Endodermal cell (in vitro differentiated cells): ENCODE measurements around the gene AUTS2. TPM values are rescaled to one million over a fixed set of nuclear protein-coding genes. Genes with fewer than 3 reads are reported as not detected.

ENCODE experiments used
- DNase-seq: peaks from one replicate; pipeline ENCODE4 v3.0.0-alpha.2; 2017
- H3K27ac ChIP-seq: 2 replicates; pipeline ENCODE4 v1.5.1; 2013; ENCODE audit warnings: mild to moderate bottlenecking, low read depth, low read length, moderate library complexity
- H3K27me3 ChIP-seq: 2 replicates; pipeline ENCODE4 v1.6.1; 2013; ENCODE audit warnings: mild to moderate bottlenecking, low read length, moderate library complexity; ENCODE audit not compliant: insufficient read depth, control insufficient read depth, poor library complexity, severe bottlenecking
- H3K36me3 ChIP-seq: 2 replicates; pipeline ENCODE4 v1.7.0; 2013; ENCODE audit warnings: mild to moderate bottlenecking, low read length, moderate library complexity; ENCODE audit not compliant: control insufficient read depth, insufficient read depth
- H3K4me1 ChIP-seq: one replicate; pipeline ENCODE4 v1.7.0; 2013; ENCODE audit warnings: low read length; ENCODE audit not compliant: control insufficient read depth, insufficient read depth
- H3K4me3 ChIP-seq: 2 replicates; pipeline ENCODE4 v1.5.1; 2013; ENCODE audit warnings: mild to moderate bottlenecking, low read length, moderate library complexity
- H3K9ac ChIP-seq: 2 replicates; pipeline ENCODE4 v1.6.1; 2013; ENCODE audit warnings: mild to moderate bottlenecking, low read length, moderate library complexity; ENCODE audit not compliant: poor library complexity, severe bottlenecking; ENCODE audit errors: extremely low read depth
- H3K9me3 ChIP-seq: 2 replicates; pipeline ENCODE4 v1.6.1; 2013; ENCODE audit warnings: mild to moderate bottlenecking, low read length, moderate library complexity; ENCODE audit not compliant: control insufficient read depth
- H3K27ac Mint-ChIP-seq: 2 replicates; pipeline ENCODE4 v1.8.0; 2020; ENCODE audit warnings: mixed read lengths
- H3K27me3 Mint-ChIP-seq: 2 replicates; pipeline ENCODE4 v1.8.0; 2021; ENCODE audit warnings: mild to moderate bottlenecking, mixed read lengths; ENCODE audit not compliant: insufficient read depth
- H3K36me3 Mint-ChIP-seq: 2 replicates; pipeline ENCODE4 v1.8.0; 2020; ENCODE audit warnings: low read depth, mixed read lengths
- H3K4me1 Mint-ChIP-seq: 2 replicates; pipeline ENCODE4 v1.8.0; 2020; ENCODE audit warnings: mixed read lengths
- H3K4me3 Mint-ChIP-seq: 2 replicates; pipeline ENCODE4 v1.8.0; 2020; ENCODE audit warnings: mild to moderate bottlenecking, moderate library complexity, mixed read lengths
- H3K9me3 Mint-ChIP-seq: 2 replicates; pipeline ENCODE4 v1.8.0; 2020; ENCODE audit warnings: mild to moderate bottlenecking, mixed read lengths
- CTCF ChIP-seq: fragments of 200-600 bp; sonication (generic); conservative IDR thresholded peaks from 2 replicates; pipeline ENCODE4 v1.5.0; 2021; ENCODE audit warnings: antibody characterized with exemption, mild to moderate bottlenecking
- WGBS, 2 experiments: methylation state at CpG; one replicate each; pipeline versions ENCODE4 v1.1.5 to v1.1.7; 2013; ENCODE audit warnings: missing lambda C conversion rate in 2 of 2, mixed read lengths in 1 of 2; ENCODE audit not compliant: insufficient coverage in 1 of 2, insufficient read length in 1 of 2; 5-methylcytosine and 5-hydroxymethylcytosine counted together
- total RNA-seq, 2 donors: library from RNA; stranded (reverse); fragmentation: NEBNext Ultra II Directional in 1 of 2; extraction: Animal tissue kit (Norgen Biotek cat#: 25700) in 1 of 2; gene quantifications; 2 replicates in 1 of 2; 3 replicates in 1 of 2; pipeline ENCODE4 v1.2.1, GENCODE V29; 2021

Gene AUTS2
- total RNA-seq, 2 donors from 2014 or later, result 76.8 to 106 TPM

- Mint-ChIP-seq H3K27ac (no peak overlapping the region), H3K36me3 (no peaks in the 10 kb centered on the region), H3K4me3 (no peak overlapping the region)
Measured at GRCh38 chr7:70014472-70015177, 416.4 kb downstream of the AUTS2 start.

GRCh38 chr7:70015353-70015752 lies 417.1 kb downstream of the AUTS2 start:
- no peaks in the 10 kb centered on the region for H3K27me3 ChIP-seq
- H3K36me3 ChIP-seq, result no peaks in the 10 kb centered on the region
- no peaks in the 10 kb centered on the region for H3K36me3 Mint-ChIP-seq
- H3K4me3 Mint-ChIP-seq, result no peak overlapping the region
- DNase-seq, result no peak
- no peak overlapping the region for H3K9ac ChIP-seq
- no peaks in the 10 kb centered on the region for H3K27me3 Mint-ChIP-seq
- H3K4me1 ChIP-seq, result peaks cover 14% of the 10 kb centered on the region
- H3K4me1 Mint-ChIP-seq, result peaks cover 46% of the 10 kb centered on the region
- no peak for TF ChIP-seq CTCF
- H3K27ac ChIP-seq, result no peak overlapping the region
- no peak overlapping the region for H3K27ac Mint-ChIP-seq
- no peaks in the 10 kb centered on the region for H3K9me3 Mint-ChIP-seq
- H3K9me3 ChIP-seq, result no peaks in the 10 kb centered on the region
- no peak overlapping the region for H3K4me3 ChIP-seq
- WGBS, 2 experiments, result 93% methylated on average over 1 of the region's 1 CpG; no CpG with 5 or more reads in 1 of the 2 experiments

More at GRCh38 chr7:70014472-70015177, 416.4 kb downstream of the AUTS2 start:
- Histone ChIP-seq H3K36me3 (no peaks in the 10 kb centered on the region), H3K9ac (no peak overlapping the region), H3K4me1 (peaks cover 14% of the 10 kb centered on the region), H3K27me3 (no peaks in the 10 kb centered on the region), H3K4me3 (no peak overlapping the region), H3K27ac (no peak overlapping the region), H3K9me3 (no peaks in the 10 kb centered on the region)
- no peak for DNase-seq
- no peak for TF ChIP-seq CTCF
- H3K27me3 Mint-ChIP-seq, result no peaks in the 10 kb centered on the region
- no peaks in the 10 kb centered on the region for H3K9me3 Mint-ChIP-seq
- 86 to 92% methylated on average over 2 to 3 of the region's 3 CpGs for WGBS, 2 experiments
- peaks cover 46% of the 10 kb centered on the region for H3K4me1 Mint-ChIP-seq

GRCh38 chr7:70016044-70016770 lies 417.9 kb downstream of the AUTS2 start:
- Mint-ChIP-seq H3K4me1 (peaks cover 47% of the 10 kb centered on the region), H3K27me3 (no peaks in the 10 kb centered on the region), H3K36me3 (no peaks in the 10 kb centered on the region), H3K4me3 (no peak overlapping the region), H3K27ac (no peak overlapping the region), H3K9me3 (no peaks in the 10 kb centered on the region)
- Histone ChIP-seq H3K27ac (no peak overlapping the region), H3K9ac (no peak overlapping the region), H3K4me1 (peaks cover 14% of the 10 kb centered on the region), H3K9me3 (no peaks in the 10 kb centered on the region), H3K36me3 (no peaks in the 10 kb centered on the region), H3K27me3 (no peaks in the 10 kb centered on the region), H3K4me3 (no peak overlapping the region)
- WGBS, 2 experiments, result 91 to 92% methylated on average over 1 to 4 of the region's 6 CpGs
- no peak for DNase-seq
- no peak for TF ChIP-seq CTCF
